Neural cell (in vitro differentiated cells): ENCODE data around the gene GRK1. TPM values are rescaled to one million over a fixed set of nuclear protein-coding genes. Genes with fewer than 3 reads are reported as not detected.

ENCODE experiments used
- H2AFZ ChIP-seq: fragments of 200-600, 300-800 bp; sonication (generic), shearing (Covaris generic); 2 replicates; pipeline ENCODE4 v1.6.0; 2014; ENCODE audit warnings: low read depth, mild to moderate bottlenecking, antibody characterized with exemption, low read length, moderate library complexity
- H3F3A ChIP-seq: fragments of 200-600 bp; shearing (Covaris generic); 2 replicates; pipeline ENCODE4 v1.6.1; 2016; ENCODE audit warnings: mild to moderate bottlenecking, moderate library complexity, mixed read lengths, antibody characterized with exemption, low read length; ENCODE audit not compliant: insufficient read depth, poor library complexity, severe bottlenecking
- H3K27ac ChIP-seq: fragments of 200-600, 300-800 bp; sonication (generic), shearing (Covaris generic); 2 replicates; pipeline ENCODE4 v1.5.1; 2014; ENCODE audit warnings: mild to moderate bottlenecking, low read length, moderate library complexity
- H3K27me3 ChIP-seq: fragments of 300-800, 200-600 bp; sonication (generic), shearing (Covaris generic); 2 replicates; pipeline ENCODE4 v1.6.0; 2014; ENCODE audit warnings: mild to moderate bottlenecking, low read depth, low read length, moderate library complexity; ENCODE audit not compliant: insufficient read depth
- H3K36me3 ChIP-seq: fragments of 300-800, 200-600 bp; sonication (generic), shearing (Covaris generic); 2 replicates; pipeline ENCODE4 v1.5.1; 2014; ENCODE audit warnings: mild to moderate bottlenecking, antibody characterized with exemption, low read length, moderate library complexity; ENCODE audit not compliant: insufficient read depth
- H3K4me2 ChIP-seq: fragments of 300-800, 200-600 bp; sonication (generic), shearing (Covaris generic); 2 replicates; pipeline ENCODE4 v1.6.0; 2014; ENCODE audit warnings: mild to moderate bottlenecking, low read length
- H3K4me3 ChIP-seq: fragments of 300-800, 200-600 bp; sonication (generic), shearing (Covaris generic); 2 replicates; pipeline ENCODE4 v1.5.1; 2014; ENCODE audit warnings: mild to moderate bottlenecking, low read length, moderate library complexity
- H3K79me2 ChIP-seq: fragments of 200-600 bp; shearing (Covaris generic); replicated peaks from 2 replicates; pipeline ENCODE4 v1.6.0; 2014; ENCODE audit warnings: mild to moderate bottlenecking, low read length, moderate library complexity; ENCODE audit not compliant: insufficient read depth
- H3K9ac ChIP-seq: fragments of 300-800, 200-600 bp; sonication (generic), shearing (Covaris generic); 2 replicates; pipeline ENCODE4 v1.6.1; 2016; ENCODE audit warnings: mild to moderate bottlenecking, low read length, mixed read lengths
- H3K9me2 ChIP-seq: fragments of 200-600 bp; shearing (Covaris generic); 2 replicates; pipeline ENCODE4 v1.6.1; 2016; ENCODE audit warnings: mild to moderate bottlenecking, low read length, mixed read lengths; ENCODE audit not compliant: insufficient read depth
- H3K9me3 ChIP-seq: fragments of 200-600, 300-800 bp; sonication (generic), shearing (Covaris generic); 2 replicates; pipeline ENCODE4 v1.6.1; 2016; ENCODE audit warnings: mild to moderate bottlenecking, mixed run types, low read length, moderate library complexity, mixed read lengths
- H4K20me1 ChIP-seq: fragments of 200-600 bp; shearing (Covaris generic); 2 replicates; pipeline ENCODE4 v1.6.1; 2016; ENCODE audit warnings: mild to moderate bottlenecking, mixed run types; ENCODE audit not compliant: insufficient read depth
- CTCF ChIP-seq: fragments of 450-650 bp; IDR thresholded peaks from 2 replicates; pipeline ENCODE4 v1.5.1; 2014; ENCODE audit warnings: antibody characterized with exemption, mild to moderate bottlenecking, moderate library complexity; ENCODE audit not compliant: poor library complexity, severe bottlenecking
- EP300 ChIP-seq: fragments of 450-650 bp; conservative IDR thresholded peaks from 2 replicates; pipeline ENCODE4 v1.6.1; 2014; ENCODE audit warnings: antibody characterized with exemption, mild to moderate bottlenecking, moderate library complexity; ENCODE audit not compliant: poor library complexity, severe bottlenecking
- EZH2 ChIP-seq: fragments of 200-600, 300-800 bp; shearing (Covaris generic), sonication (generic); IDR thresholded peaks from 2 replicates; pipeline ENCODE4 v1.6.1; 2014; ENCODE audit warnings: antibody characterized with exemption, low read length, borderline replicate concordance, mild to moderate bottlenecking; ENCODE audit not compliant: insufficient read depth, poor library complexity, severe bottlenecking
- MXI1 ChIP-seq: fragments of 450-650 bp; conservative IDR thresholded peaks from 2 replicates; pipeline ENCODE4 v1.6.1; 2014; ENCODE audit warnings: antibody characterized with exemption, mild to moderate bottlenecking; ENCODE audit not compliant: poor library complexity, severe bottlenecking
- POLR2AphosphoS5 ChIP-seq: IDR thresholded peaks from 2 replicates; pipeline ENCODE4 v1.6.1; 2012
- RAD21 ChIP-seq: fragments of 450-650 bp; conservative IDR thresholded peaks from 2 replicates; pipeline ENCODE4 v1.6.1; 2014; ENCODE audit warnings: antibody characterized with exemption, mild to moderate bottlenecking, moderate library complexity
- SMC3 ChIP-seq: fragments of 450-650 bp; conservative IDR thresholded peaks from 2 replicates; pipeline ENCODE4 v1.6.1; 2014; ENCODE audit warnings: antibody characterized with exemption, mild to moderate bottlenecking, moderate library complexity; ENCODE audit not compliant: poor library complexity
- TAF1 ChIP-seq: IDR thresholded peaks from 2 replicates; pipeline ENCODE4 v1.6.1; 2012; ENCODE audit warnings: low read depth
- polyA plus RNA-seq: library from polyadenylated mRNA; depleted of rRNA; stranded (reverse); fragments of >200 nt; gene quantifications from 2 replicates; pipeline ENCODE4 v1.2.3, GENCODE V29; 2014
- TF ChIP-seq, protein P1 (sequence below): IDR thresholded peaks from 2 replicates; pipeline ENCODE4 v1.6.1; 2012; ENCODE audit warnings: borderline replicate concordance

The GRK1 gene
- polyA plus RNA-seq, 1 donor from 2014 or later, result 0.06 TPM

DNA sequence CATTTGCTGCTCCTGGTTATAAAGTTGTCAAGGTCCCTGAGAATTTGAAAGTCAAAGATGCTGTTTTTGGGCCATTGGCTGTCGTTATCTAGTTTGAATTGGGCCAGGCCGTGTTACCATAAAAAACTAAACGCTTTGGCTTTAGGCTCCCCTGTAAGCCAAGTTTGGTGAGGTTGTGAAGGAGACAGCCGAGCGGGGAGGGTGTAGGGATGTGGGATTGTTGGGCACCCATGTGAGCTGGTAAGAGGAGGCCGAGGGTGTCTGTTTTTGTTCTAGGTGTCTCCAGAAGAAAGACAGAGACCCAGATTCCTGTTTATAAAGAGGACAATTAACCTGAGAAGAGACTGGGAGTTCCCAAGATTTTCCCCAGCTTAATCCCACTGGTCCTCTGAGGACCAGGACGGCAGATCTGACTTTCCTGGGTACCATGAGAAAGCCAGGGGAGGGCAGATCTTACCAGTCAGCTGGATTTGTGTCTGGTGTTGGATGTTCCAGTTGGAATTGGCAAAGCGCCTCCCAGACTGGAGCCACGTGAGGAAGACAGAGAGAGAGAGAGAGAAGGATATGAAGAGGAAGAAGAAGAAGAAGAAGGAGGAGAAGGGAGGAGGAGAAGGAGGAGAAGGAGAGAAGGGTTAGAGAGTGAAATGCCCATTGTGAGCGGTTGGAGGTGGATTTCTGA, 117.1 kb downstream of the GRK1 start:
- TF ChIP-seq TAF1 (no peak), RAD21 (no peak), MXI1 (no peak), POLR2AphosphoS5 (no peak), EP300 (no peak), CTCF (no peak), EZH2 (no peak), SMC3 (no peak)
- TF ChIP-seq, protein P1, sequence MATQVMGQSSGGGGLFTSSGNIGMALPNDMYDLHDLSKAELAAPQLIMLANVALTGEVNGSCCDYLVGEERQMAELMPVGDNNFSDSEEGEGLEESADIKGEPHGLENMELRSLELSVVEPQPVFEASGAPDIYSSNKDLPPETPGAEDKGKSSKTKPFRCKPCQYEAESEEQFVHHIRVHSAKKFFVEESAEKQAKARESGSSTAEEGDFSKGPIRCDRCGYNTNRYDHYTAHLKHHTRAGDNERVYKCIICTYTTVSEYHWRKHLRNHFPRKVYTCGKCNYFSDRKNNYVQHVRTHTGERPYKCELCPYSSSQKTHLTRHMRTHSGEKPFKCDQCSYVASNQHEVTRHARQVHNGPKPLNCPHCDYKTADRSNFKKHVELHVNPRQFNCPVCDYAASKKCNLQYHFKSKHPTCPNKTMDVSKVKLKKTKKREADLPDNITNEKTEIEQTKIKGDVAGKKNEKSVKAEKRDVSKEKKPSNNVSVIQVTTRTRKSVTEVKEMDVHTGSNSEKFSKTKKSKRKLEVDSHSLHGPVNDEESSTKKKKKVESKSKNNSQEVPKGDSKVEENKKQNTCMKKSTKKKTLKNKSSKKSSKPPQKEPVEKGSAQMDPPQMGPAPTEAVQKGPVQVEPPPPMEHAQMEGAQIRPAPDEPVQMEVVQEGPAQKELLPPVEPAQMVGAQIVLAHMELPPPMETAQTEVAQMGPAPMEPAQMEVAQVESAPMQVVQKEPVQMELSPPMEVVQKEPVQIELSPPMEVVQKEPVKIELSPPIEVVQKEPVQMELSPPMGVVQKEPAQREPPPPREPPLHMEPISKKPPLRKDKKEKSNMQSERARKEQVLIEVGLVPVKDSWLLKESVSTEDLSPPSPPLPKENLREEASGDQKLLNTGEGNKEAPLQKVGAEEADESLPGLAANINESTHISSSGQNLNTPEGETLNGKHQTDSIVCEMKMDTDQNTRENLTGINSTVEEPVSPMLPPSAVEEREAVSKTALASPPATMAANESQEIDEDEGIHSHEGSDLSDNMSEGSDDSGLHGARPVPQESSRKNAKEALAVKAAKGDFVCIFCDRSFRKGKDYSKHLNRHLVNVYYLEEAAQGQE, result no peak
- no peaks in the 10 kb centered on the region for H3K36me3 ChIP-seq

GRCh38 chr13:113784645-113785024, 117.6 kb downstream of the GRK1 start:
- no peak overlapping the region for H3K4me2 ChIP-seq
- no peaks in the 10 kb centered on the region for H3K36me3 ChIP-seq
- H3F3A ChIP-seq, result no peaks in the 10 kb centered on the region
- no peak for TF ChIP-seq EP300
- TF ChIP-seq SMC3, result no peak
- TF ChIP-seq TAF1, result no peak
- no peak for TF ChIP-seq RAD21
- TF ChIP-seq MXI1, result no peak
- no peak for TF ChIP-seq POLR2AphosphoS5
- H3K4me3 ChIP-seq, result no peak overlapping the region
- H2AFZ ChIP-seq, result no peak overlapping the region
- no peak overlapping the region for H3K9ac ChIP-seq
- no peaks in the 10 kb centered on the region for H3K79me2 ChIP-seq
- no peak overlapping the region for H3K27ac ChIP-seq
- no peaks in the 10 kb centered on the region for H4K20me1 ChIP-seq
- H3K9me2 ChIP-seq, result no peaks in the 10 kb centered on the region
- H3K27me3 ChIP-seq, result no peaks in the 10 kb centered on the region
- no peaks in the 10 kb centered on the region for H3K9me3 ChIP-seq

More for the DNA sequence above, 117.1 kb downstream of the GRK1 start:
- Histone ChIP-seq H3K4me3 (no peak overlapping the region), H3F3A (no peaks in the 10 kb centered on the region), H4K20me1 (no peaks in the 10 kb centered on the region), H3K79me2 (no peaks in the 10 kb centered on the region), H3K9me2 (no peaks in the 10 kb centered on the region), H3K9ac (no peak overlapping the region), H3K9me3 (no peaks in the 10 kb centered on the region), H2AFZ (no peak overlapping the region), H3K4me2 (no peak overlapping the region), H3K27me3 (no peaks in the 10 kb centered on the region), H3K27ac (no peak overlapping the region)
